H9 (cell line): ENCODE data around the gene PTPRC. TPM values are rescaled to one million over a fixed set of nuclear protein-coding genes. Genes with fewer than 3 reads are reported as not detected.

Experiments
- DNase-seq: peaks from one replicate; pipeline ENCODE4 v3.0.0-alpha.2; 2017
- H2AFZ ChIP-seq: one replicate; pipeline ENCODE4 v1.6.1; 2013; ENCODE audit warnings: mild to moderate bottlenecking, low read length, control low read depth, moderate library complexity
- H2AK5ac ChIP-seq: 2 replicates; pipeline ENCODE4 v1.6.1; 2013; ENCODE audit warnings: low read length, control low read depth, mixed read lengths; ENCODE audit not compliant: insufficient read length
- H2BK120ac ChIP-seq: one replicate; pipeline ENCODE4 v1.6.1; 2013; ENCODE audit warnings: low read depth, mild to moderate bottlenecking, low read length, control low read depth, inconsistent platforms; ENCODE audit not compliant: poor library complexity, severe bottlenecking
- H2BK12ac ChIP-seq: 2 replicates; pipeline ENCODE4 v1.6.1; 2013; ENCODE audit warnings: low read length, control low read depth, mixed read lengths, low read depth; ENCODE audit not compliant: insufficient read length
- H2BK15ac ChIP-seq: 2 replicates; pipeline ENCODE4 v1.6.1; 2013; ENCODE audit warnings: low read depth, low read length, control low read depth
- H2BK20ac ChIP-seq: one replicate; pipeline ENCODE4 v1.6.1; 2013; ENCODE audit warnings: low read depth, mild to moderate bottlenecking, low read length, control low read depth, inconsistent platforms; ENCODE audit not compliant: poor library complexity, severe bottlenecking
- H2BK5ac ChIP-seq: 2 replicates; pipeline ENCODE4 v1.6.1; 2013; ENCODE audit warnings: low read length, control low read depth, mixed read lengths; ENCODE audit not compliant: insufficient read length
- H3K14ac ChIP-seq: 2 replicates; pipeline ENCODE4 v1.6.1; 2013; ENCODE audit warnings: low read length, control low read depth; ENCODE audit not compliant: insufficient read depth
- H3K18ac ChIP-seq: 2 replicates; pipeline ENCODE4 v1.6.1; 2013; ENCODE audit warnings: low read depth, mild to moderate bottlenecking, mixed read lengths, low read length, control low read depth; ENCODE audit not compliant: insufficient read length
- H3K23ac ChIP-seq: 2 replicates; pipeline ENCODE4 v1.6.1; 2013; ENCODE audit warnings: low read length, control low read depth, mixed read lengths, low read depth; ENCODE audit not compliant: insufficient read length
- H3K23me2 ChIP-seq: 2 replicates; pipeline ENCODE4 v1.6.1; 2013; ENCODE audit warnings: low read depth, mild to moderate bottlenecking, mixed read lengths, low read length, control low read depth; ENCODE audit not compliant: insufficient read length, poor library complexity, severe bottlenecking
- H3K27ac ChIP-seq: 2 replicates; pipeline ENCODE4 v1.5.1; 2013; ENCODE audit warnings: low read length, control low read depth, mixed read lengths, low read depth; ENCODE audit not compliant: insufficient read length
- H3K27me3 ChIP-seq: 2 replicates; pipeline ENCODE4 v1.6.1; 2013; ENCODE audit warnings: low read length, control low read depth, inconsistent platforms; ENCODE audit not compliant: insufficient read depth
- H3K4ac ChIP-seq: 2 replicates; pipeline ENCODE4 v1.6.1; 2013; ENCODE audit warnings: low read depth, mild to moderate bottlenecking, control low read depth, inconsistent platforms, low read length, moderate library complexity
- H3K4me1 ChIP-seq: 2 replicates; pipeline ENCODE4 v1.6.1; 2013; ENCODE audit warnings: low read length, control low read depth, inconsistent platforms; ENCODE audit not compliant: insufficient read depth
- H3K4me2 ChIP-seq: 2 replicates; pipeline ENCODE4 v1.6.1; 2013; ENCODE audit warnings: low read length, control low read depth, mixed read lengths; ENCODE audit not compliant: insufficient read length, insufficient read depth
- H3K56ac ChIP-seq: 2 replicates; pipeline ENCODE4 v1.6.1; 2013; ENCODE audit warnings: low read depth, mild to moderate bottlenecking, mixed read lengths, low read length, control low read depth; ENCODE audit not compliant: insufficient read length
- H3K79me1 ChIP-seq: 2 replicates; pipeline ENCODE4 v1.6.1; 2013; ENCODE audit warnings: low read depth, mild to moderate bottlenecking, moderate library complexity, low read length, control low read depth, inconsistent platforms; ENCODE audit not compliant: insufficient read depth, poor library complexity, severe bottlenecking
- H3K79me2 ChIP-seq: 2 replicates; pipeline ENCODE4 v1.6.1; 2013; ENCODE audit warnings: low read length, control low read depth, inconsistent platforms; ENCODE audit not compliant: insufficient read depth
- H3K9ac ChIP-seq: 2 replicates; pipeline ENCODE4 v1.6.1; 2013; ENCODE audit warnings: low read length, control low read depth, mixed read lengths; ENCODE audit not compliant: insufficient read length; ENCODE audit errors: extremely low read depth
- H3K9me3 ChIP-seq: one replicate; pipeline ENCODE4 v1.6.1; 2013; ENCODE audit warnings: low read depth, low read length, inconsistent platforms; ENCODE audit not compliant: control insufficient read depth
- H3T11ph ChIP-seq: one replicate; pipeline ENCODE4 v1.6.1; 2013; ENCODE audit warnings: mild to moderate bottlenecking, low read length, control low read depth, inconsistent platforms
- H4K20me1 ChIP-seq: one replicate; pipeline ENCODE4 v1.6.1; 2013; ENCODE audit not compliant: control insufficient read depth, insufficient read length, insufficient read depth
- H4K5ac ChIP-seq: 2 replicates; pipeline ENCODE4 v1.6.1; 2013; ENCODE audit warnings: low read depth, mild to moderate bottlenecking, mixed read lengths, low read length, control low read depth; ENCODE audit not compliant: insufficient read length
- H4K8ac ChIP-seq: replicated peaks from 2 replicates; pipeline ENCODE4 v1.6.1; 2013; ENCODE audit warnings: low read length, control low read depth, mixed read lengths, low read depth; ENCODE audit not compliant: insufficient read length
- H4K91ac ChIP-seq: 2 replicates; pipeline ENCODE4 v1.6.1; 2013; ENCODE audit warnings: low read depth, mild to moderate bottlenecking, moderate library complexity, mixed read lengths, low read length, control low read depth; ENCODE audit not compliant: insufficient read length
- H3K27ac Mint-ChIP-seq, 3 experiments: 2 replicates in 2 of 3; 3 replicates in 1 of 3; pipeline ENCODE4 v1.8.0; 2020 to 2021; ENCODE audit warnings: mixed read lengths in 3 of 3, mild to moderate bottlenecking in 1 of 3, moderate library complexity in 1 of 3
- H3K27me3 Mint-ChIP-seq: 2 replicates; pipeline ENCODE4 v1.8.0; 2021; ENCODE audit warnings: low read depth, mild to moderate bottlenecking, moderate library complexity, mixed read lengths
- H3K36me3 Mint-ChIP-seq, 3 experiments: 2 replicates in 2 of 3; 3 replicates in 1 of 3; pipeline ENCODE4 v1.8.0; 2020 to 2021; ENCODE audit warnings: low read depth in 3 of 3, mixed read lengths in 3 of 3; ENCODE audit not compliant: insufficient read depth in 1 of 3
- H3K4me1 Mint-ChIP-seq, 2 experiments: 2 replicates each; pipeline ENCODE4 v1.8.0; 2020; ENCODE audit warnings: mixed read lengths in 2 of 2
- H3K4me3 Mint-ChIP-seq, 2 experiments: 2 replicates in 1 of 2; 3 replicates in 1 of 2; pipeline ENCODE4 v1.8.0; 2020 to 2021; ENCODE audit warnings: mild to moderate bottlenecking in 2 of 2, mixed read lengths in 2 of 2, moderate library complexity in 1 of 2
- H3K9me3 Mint-ChIP-seq, 2 experiments: 2 replicates in 1 of 2; 3 replicates in 1 of 2; pipeline ENCODE4 v1.8.0; 2020; ENCODE audit warnings: mild to moderate bottlenecking in 2 of 2, mixed read lengths in 2 of 2, moderate library complexity in 1 of 2
- WGBS: extraction: QIAGEN DNeasy Blood & Tissue Kit; methylation state at CpG from one replicate; pipeline ENCODE4 v1.1.7; 2013; ENCODE audit warnings: missing lambda C conversion rate, low lambda C conversion rate, mixed read lengths; ENCODE audit not compliant: insufficient read length; ENCODE audit errors: extremely low coverage; 5-methylcytosine and 5-hydroxymethylcytosine counted together
- total RNA-seq: library from RNA; stranded (reverse); gene quantifications from 2 replicates; pipeline ENCODE4 v1.2.1, GENCODE V29; 2021
- TF ChIP-seq, protein P1 (sequence below): fragments of 200-600 bp; sonication (generic); conservative IDR thresholded peaks from 3 replicates; pipeline ENCODE4 v1.8.0; 2021; ENCODE audit warnings: antibody characterized with exemption, mild to moderate bottlenecking

PTPRC gene
- total RNA-seq, 1 experiment from 2014 or later, result not detected

DNA sequence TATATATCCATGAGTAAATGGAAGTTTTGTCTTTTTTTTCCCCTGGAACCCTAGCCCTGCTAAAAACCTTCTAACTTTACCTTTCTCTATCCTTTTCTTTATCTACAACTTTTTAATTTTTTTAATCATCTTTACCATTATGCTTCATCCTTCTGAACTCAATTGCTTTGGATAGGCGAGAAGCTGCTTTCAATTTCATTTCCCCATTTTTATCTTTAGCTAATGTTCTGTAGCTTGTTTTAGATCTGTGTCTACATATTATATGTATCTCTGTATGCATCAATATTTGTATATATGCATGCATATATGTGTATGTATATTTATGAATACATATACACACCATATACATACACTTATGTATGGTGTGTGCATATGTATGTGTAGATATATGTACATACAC lies 57.4 kb downstream of the PTPRC start:
- no peak overlapping the region for H2BK120ac ChIP-seq
- WGBS, result no CpG with 5 or more reads among the region's 1 CpG

More for the DNA sequence above, 57.4 kb downstream of the PTPRC start:
- Histone ChIP-seq H3K9me3 (no peaks in the 10 kb centered on the region), H3K14ac (no peak overlapping the region), H3K4me2 (no peak overlapping the region), H3K79me1 (no peaks in the 10 kb centered on the region), H2BK5ac (no peak overlapping the region), H2BK20ac (no peak overlapping the region), H3T11ph (no peak overlapping the region), H4K8ac (no peak overlapping the region), H3K4ac (no peak overlapping the region), H3K56ac (no peak overlapping the region), H3K9ac (no peak overlapping the region), H3K4me1 (peaks cover 2% of the 10 kb centered on the region; the same call in 1 of the 2 replicates), H4K91ac (no peak overlapping the region), H2BK15ac (no peak overlapping the region), H2AFZ (no peak overlapping the region), H3K27me3 (no peaks in the 10 kb centered on the region), H3K23me2 (no peaks in the 10 kb centered on the region), H2BK12ac (no peak overlapping the region), H3K79me2 (no peaks in the 10 kb centered on the region), H3K18ac (no peak overlapping the region), H2AK5ac (no peak overlapping the region), H4K20me1 (no peaks in the 10 kb centered on the region), H3K23ac (no peak overlapping the region), H3K27ac (no peak overlapping the region), H4K5ac (no peak overlapping the region)
- no peaks in the 10 kb centered on the region for H3K9me3 Mint-ChIP-seq
- DNase-seq, result no peak
- H3K4me3 Mint-ChIP-seq, result no peak overlapping the region
- H3K4me1 Mint-ChIP-seq, result peaks cover 27 to 28% of the 10 kb centered on the region in 2 experiments
- H3K27me3 Mint-ChIP-seq, result no peaks in the 10 kb centered on the region
- H3K27ac Mint-ChIP-seq, result no peak overlapping the region
- no peaks in the 10 kb centered on the region for H3K36me3 Mint-ChIP-seq
- TF ChIP-seq, protein P1, sequence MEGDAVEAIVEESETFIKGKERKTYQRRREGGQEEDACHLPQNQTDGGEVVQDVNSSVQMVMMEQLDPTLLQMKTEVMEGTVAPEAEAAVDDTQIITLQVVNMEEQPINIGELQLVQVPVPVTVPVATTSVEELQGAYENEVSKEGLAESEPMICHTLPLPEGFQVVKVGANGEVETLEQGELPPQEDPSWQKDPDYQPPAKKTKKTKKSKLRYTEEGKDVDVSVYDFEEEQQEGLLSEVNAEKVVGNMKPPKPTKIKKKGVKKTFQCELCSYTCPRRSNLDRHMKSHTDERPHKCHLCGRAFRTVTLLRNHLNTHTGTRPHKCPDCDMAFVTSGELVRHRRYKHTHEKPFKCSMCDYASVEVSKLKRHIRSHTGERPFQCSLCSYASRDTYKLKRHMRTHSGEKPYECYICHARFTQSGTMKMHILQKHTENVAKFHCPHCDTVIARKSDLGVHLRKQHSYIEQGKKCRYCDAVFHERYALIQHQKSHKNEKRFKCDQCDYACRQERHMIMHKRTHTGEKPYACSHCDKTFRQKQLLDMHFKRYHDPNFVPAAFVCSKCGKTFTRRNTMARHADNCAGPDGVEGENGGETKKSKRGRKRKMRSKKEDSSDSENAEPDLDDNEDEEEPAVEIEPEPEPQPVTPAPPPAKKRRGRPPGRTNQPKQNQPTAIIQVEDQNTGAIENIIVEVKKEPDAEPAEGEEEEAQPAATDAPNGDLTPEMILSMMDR, result no peak
